AG20443 (cell line): ENCODE measurements around the gene FGGY.
A peak's percentile ranks its signal among the peaks of the same experiment; 100 is the strongest.
"Not testable (repeated sequence)": the region's sequence is repeated elsewhere in the genome, so short reads cannot be mapped to it uniquely, and the experiment has no call there.

ENCODE experiments used
- DNase-seq: peaks from one replicate; pipeline ENCODE4 v3.0.0; 2012; ENCODE audit warnings: low spot score, mixed read lengths

Gene FGGY

GRCh38 chr1:59735927-59736326, 439.0 kb downstream of the FGGY start:
- not testable (repeated sequence) for DNase-seq

DNA sequence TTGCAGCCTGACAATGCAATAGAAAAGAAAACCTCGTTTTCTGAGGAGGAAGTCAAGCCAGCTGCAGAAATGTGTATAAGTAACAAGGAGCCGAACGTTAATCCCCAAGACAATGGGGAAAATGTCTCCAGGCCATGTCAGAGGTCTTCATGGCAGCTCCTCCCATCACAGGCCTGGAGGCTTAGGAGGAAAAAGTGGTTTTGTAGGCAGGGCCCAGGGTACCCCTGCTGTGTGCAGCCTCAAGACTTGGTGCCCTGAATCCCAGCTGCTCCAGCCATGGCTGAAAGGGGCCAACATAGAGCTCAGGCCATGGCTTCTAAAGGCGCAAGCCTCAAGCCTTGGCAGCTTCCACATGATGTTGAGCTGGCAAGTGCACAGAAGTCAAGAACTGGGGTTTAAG, 439.9 kb downstream of the FGGY start:
- no peak for DNase-seq

- DNase-seq, result no peak
These were observed 440.7 kb downstream of the FGGY start for GRCh38 chr1:59737638-59738037.

- DNase-seq, result no peak
These were observed 441.3 kb downstream of the FGGY start for GRCh38 chr1:59738152-59738551.

DNA sequence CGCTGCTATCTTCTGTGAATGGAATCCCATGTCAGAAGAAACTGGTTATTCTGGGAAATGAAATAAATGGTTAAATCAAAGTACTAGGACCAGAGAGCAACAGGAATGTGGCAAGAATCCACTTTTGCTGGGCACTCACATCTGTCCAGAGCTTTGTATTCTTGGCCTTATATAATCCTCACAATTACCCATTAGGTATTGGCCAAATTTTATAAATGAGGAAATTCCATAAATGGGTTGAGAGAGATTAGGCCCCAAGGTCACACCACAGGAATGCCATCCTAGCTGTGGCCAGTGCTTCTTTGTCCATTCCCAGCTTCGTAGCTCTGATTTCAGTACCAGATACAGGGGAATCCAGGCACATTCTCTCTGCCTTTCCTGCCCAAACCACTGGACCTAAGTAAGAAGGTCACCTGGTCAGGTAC, 441.7 kb downstream of the FGGY start:
- peak; percentile 80 for DNase-seq

- no peak for DNase-seq
These were observed 442.2 kb downstream of the FGGY start for GRCh38 chr1:59739111-59739510.

DNA sequence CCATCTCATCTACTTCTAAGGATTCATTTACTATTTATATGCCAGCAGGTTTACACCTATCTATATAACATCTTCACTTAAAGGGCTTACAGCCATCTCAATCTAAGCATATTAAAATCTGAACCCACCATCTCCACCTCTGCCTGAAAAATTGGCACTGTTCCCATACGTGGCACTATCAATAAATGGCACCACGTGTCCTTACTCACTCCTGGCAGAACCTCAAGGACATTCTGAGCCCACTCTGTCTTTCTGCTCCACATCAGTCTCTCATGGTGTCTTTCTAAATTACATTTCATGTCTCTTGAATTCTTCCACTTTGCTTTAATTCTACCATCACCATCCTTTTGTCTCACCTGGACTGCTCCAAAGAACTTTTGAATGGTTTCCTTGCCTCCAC, 445.6 kb downstream of the FGGY start:
- DNase-seq, result no peak

DNA sequence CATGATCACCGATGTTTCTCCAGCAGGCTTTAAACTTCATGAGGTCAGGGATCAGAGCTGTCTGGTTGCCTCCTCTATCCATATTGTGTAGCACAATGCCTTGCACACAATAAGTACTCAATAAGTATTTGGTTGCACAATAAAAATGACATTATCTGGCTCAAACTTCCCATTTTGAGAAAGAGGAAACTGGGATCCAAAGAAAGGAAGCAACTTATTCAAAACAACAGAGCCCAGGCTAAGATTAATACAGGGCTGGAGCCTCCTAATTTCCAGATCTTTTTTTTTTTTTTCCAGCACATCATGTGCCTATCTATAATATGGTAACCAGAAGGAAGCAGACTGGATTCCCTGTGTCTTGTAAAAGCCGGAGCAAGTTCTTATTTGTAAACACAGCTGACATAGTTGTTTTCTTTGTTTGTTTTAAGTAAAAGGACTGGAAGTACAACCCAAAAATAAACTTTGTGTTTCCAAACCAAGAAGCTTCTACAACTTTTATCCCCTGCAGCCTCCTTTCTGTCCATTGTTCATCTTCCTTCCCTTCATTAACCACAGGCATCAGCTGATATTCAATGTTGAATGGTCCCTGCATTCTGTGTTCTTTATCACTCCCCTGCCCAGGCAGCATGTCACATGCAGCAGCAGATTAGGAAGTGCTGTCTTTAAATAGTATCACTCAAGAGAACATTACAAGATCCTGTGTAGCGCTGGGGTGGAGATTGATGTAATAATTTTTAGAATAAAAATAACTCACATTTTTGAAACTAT, 446.6 kb downstream of the FGGY start:
- no peak for DNase-seq

- no peak for DNase-seq
These were observed 450.6 kb downstream of the FGGY start for GRCh38 chr1:59747420-59748024.

GRCh38 chr1:59748123-59748522, 451.2 kb downstream of the FGGY start:
- no peak for DNase-seq

DNA sequence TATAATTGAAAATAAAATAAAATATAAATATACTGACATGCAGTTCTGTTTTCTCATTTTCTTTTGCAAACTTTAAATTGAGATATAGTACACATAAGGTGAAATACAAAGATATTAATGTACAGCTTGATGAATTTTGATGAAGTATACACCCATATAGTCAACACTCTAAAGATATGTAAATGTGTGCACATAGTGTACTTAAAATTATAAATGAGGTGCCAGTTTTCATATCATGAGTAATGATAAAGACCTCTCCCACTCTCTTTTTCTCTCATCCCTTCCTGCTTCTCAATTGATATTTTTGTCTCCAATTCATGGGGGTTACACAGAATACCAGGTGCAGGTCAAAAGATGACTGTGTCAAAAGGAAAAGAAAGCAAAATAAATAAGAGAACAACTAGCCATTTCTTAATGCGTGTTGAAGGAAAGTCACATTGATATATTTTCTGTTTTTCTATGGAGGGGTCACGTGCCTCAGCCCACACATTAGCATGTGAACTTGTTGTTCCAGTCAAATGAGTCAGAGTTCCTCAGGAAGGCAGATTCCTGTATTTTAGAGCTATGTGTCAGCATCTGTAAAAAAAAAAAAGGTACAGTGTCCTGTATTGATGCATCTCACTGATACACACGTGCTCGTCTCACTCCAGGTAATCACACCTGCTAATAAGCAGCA, 453.6 kb downstream of the FGGY start:
- DNase-seq, result peak; percentile 78

GRCh38 chr1:59751004-59751395, 454.1 kb downstream of the FGGY start:
- DNase-seq, result no peak

- DNase-seq, result no peak
These were observed 454.9 kb downstream of the FGGY start for GRCh38 chr1:59751801-59752200.

- DNase-seq, result no peak
These were observed 455.9 kb downstream of the FGGY start for GRCh38 chr1:59752556-59753414.

GRCh38 chr1:59755069-59755685, 458.3 kb downstream of the FGGY start:
- no peak for DNase-seq

DNA sequence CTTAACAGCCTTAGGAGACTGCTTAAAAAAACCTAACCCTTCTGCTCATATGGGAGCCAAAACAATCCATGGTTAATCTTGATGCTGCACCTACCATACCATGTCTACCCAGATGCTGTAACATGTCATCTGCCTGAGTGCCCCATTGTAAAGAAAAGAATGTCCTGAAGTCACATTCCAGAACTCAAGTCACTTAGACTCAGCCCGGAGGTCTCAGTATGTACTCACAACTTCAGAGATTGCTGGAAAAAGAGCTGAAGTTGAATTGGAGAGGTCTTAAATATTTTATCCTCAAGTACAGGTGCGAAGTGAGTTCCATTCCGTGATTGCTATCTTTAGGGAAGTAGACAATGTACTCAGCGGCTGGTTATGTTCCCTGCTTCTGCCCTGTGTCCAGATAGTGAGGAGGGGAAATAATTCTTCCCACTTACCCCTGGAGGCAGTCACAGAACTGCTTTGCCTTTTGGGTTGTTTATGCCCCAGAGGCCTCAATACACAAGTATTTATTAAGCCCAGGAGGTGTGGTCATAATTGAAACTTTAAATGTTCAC, 460.4 kb downstream of the FGGY start:
- DNase-seq, result no peak

- DNase-seq, result peak; percentile 94
These were observed 462.4 kb downstream of the FGGY start for GRCh38 chr1:59759156-59759925.

DNA sequence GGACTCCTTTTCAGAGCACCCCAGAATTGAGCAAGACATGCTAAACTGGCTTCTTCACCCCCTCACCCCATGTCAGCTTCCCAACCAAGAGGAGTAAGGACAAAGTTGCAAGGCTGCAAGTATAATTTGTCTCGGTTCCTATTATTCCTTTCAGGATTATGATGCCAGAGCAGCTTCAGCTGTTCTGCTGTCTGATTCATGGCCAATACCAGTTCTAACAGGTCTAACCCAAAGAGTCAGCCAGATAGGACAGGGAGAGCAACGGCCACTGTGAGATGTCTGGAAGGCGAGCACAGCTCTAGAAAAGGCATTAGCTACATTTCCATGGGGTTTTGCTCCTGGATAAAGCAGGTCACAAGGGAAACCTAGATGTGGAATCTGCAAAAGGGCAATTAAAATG, 464.5 kb downstream of the FGGY start:
- DNase-seq, result no peak

GRCh38 chr1:59763418-59763817, 466.5 kb downstream of the FGGY start:
- DNase-seq, result no peak

- DNase-seq, result no peak
These were observed 468.3 kb downstream of the FGGY start for GRCh38 chr1:59765011-59765730.
